Hepatic stellate cell (primary cell): Measurements from ENCODE around the gene IP6K3.

Experiments used
- DNase-seq: peaks from one replicate; pipeline ENCODE4 v3.0.0; 2011; ENCODE audit warnings: low spot score

Gene IP6K3

DNA sequence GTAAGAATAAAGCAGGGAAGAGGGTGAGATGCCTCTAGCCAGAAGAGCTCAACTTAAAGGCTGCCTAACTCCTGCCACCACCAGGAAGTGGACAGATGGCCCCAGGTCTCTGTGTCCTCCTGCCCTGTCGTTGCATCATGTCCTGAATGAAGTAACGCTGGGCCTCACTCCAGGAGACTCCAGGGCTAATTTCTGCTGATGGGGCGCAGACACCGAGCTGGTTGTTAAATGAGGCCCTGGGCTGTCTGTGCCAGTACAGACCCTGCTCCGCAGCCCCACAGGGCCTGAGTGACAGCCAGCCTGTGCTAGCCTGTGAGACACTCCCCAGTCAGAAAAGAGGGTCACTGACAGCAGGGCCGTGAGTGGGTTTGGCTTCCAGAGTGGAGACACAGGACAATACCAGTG is 6.5 kb downstream of the IP6K3 start:
- DNase-seq = no peak

DNA sequence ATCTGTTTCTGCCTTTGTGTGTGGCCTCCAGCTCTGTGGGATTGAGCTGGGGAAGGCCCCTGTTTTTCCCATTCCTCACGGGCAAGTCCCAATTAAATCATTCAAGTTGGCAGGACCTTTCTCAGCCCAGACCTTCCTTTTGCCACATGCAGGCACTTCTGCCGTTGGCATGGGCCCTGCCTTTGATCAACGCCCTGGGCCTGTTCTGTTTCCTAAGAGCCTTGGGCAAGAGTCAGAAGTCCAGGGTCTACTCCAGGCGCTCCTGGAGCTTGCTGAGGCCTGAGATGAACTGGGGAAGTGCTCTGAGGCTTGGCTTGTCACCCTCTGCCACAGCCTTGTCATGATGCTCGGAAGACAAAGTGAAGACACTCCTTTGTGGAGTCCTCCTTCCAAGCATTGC is 7.1 kb downstream of the IP6K3 start:
- DNase-seq = no peak

DNA sequence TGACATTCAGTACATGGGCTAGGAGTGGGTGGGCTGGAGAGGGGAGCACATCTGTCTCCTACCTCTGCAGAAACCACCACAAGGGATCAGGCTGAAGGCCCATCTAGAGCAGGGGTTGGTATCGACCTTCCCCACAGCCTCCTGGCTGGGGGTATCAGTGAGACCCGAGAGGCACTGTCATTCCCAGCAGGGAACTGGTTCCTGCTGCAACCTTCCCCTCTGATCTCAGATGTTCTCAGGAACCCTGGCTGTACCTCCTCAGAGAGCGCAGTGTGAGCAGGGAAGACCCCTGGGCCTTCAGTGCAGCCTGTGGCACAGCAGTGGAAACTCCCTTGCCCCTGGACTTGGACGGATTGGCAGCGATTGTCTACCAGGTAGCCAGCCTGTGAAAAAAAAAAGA is 7.8 kb downstream of the IP6K3 start:
- DNase-seq = no peak

DNA sequence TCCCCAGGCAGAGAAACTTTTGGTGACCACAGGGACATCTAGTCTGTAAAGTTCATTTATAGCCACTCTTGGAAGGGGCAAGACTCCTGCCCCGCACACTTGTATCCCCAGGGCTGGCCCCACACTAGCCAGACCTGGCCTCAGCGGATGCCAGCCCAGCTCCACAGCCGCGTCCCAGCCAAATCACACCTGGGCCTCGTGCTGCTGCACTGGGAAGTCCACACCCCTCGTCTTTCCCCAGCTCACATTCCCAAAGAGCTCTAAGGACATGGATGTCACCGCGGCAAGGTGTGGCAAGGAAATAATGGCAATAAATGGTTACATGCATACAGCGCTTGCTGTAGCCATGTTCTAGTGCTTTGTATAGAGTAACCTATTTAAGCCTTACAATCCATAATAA is 8.6 kb downstream of the IP6K3 start:
- no peak for DNase-seq

DNA sequence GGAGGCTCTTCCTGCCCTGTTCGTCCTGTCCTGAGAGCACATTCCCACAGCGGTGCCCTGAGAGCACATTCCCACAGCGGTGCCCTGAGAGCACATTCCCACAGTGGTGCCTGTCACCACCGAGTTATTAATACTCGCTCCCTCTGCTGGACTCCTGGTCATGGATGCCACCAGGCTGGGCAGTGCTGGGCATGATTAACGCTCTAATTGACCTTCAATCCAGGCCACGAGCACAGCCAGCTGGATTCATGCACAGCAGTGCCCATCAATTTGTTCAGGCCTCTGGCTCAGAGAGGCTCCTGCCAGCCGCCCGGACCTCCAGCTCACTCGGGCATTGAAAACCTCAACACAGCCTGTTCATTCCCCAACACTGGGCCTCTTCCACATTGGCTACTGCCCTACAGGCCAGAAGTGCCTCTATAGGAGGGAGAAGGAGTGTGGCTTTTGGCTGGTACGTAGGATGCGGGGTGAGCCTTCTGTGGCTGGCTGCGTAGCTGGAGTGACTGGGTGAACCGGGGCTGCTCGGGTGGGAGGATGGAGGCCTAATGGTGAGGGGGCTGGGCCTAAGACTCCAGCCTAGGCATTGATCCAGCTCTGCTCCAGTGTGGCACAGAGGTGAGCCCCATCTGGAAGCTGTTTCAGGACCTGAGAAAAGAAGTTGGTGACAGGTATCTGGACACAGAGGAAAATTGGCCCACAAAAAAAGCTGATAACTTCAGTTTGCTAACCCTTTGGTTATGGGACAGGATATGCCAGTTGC is 9.3 kb downstream of the IP6K3 start:
- DNase-seq = no peak

DNA sequence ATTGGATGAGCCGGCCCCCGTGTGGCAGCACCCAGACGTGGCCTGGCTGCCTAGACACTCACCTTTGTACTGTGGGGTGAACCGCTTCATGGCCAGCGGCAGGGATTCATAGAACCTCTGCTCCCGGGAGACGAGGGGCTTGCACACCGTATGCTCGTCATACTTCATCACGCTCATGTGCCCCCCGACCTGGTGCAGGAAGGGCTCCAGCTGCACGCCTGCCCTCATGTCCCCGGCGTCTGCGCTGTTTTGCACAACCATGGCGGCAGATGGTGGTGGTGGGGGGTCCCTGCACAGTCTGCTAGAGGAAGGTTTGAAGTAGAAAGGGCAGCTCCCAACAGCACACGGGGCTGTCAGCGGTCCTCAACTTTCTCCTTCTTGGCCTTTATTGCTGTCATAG is 11.5 kb downstream of the IP6K3 start:
- no peak for DNase-seq

DNA sequence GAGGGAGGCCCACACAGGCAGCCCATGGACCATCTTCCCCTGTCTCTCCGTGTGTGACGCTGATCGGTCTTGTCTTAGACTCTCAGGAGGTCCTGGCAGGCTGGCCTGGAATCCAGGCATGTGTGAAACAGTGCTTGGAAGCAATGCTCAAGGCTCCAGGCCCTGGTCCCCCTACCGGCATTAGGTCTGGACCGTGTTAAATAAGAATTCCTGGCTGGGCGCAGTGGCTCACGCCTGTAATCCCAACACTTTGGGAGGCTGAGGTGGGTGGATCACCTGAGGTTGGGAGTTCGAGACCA is 13.0 kb downstream of the IP6K3 start:
- no peak for DNase-seq

DNA sequence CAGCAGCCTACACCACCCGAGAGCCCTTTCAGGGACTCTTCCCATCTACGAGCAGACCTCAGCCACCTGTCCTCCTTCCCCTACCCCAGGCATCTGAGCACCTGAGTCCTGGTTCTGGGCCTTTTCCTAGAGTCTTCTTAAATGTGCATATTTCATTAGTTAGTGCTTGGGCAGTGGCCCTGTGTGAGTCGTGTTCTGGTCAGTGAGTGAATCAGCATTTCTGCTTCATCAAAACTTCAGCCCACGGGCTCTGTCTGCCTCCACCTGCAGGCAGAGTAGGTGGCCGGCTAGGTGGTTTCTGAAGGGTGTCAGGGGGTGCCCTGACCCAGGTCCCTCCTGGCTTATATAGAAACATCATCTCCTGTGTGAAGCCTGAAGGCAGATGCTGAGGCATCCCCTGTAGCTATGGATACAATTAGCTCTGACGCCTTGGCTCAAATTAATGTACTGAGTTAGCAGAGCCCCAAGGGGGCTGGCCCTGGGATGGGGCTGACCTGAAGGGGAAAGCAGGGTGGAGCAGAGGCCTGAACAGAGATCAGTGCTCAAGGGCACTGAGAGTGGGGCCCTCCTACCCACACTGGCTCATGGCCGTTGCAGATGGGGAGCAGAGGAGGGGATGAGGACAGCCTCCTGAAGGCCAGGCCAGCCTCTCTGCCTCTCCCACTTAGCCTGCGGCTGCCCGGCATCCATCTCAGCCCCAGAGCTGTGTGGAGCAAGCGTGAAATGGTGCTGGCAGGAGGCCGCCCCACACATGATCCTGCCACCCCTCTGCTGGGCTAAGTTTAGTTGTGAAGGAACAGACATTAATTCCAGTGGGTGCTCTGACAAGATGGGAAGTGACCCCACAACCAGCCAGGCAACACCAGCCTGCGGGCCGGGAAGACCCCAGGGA is 13.6 kb downstream of the IP6K3 start:
- DNase-seq = no peak

DNA sequence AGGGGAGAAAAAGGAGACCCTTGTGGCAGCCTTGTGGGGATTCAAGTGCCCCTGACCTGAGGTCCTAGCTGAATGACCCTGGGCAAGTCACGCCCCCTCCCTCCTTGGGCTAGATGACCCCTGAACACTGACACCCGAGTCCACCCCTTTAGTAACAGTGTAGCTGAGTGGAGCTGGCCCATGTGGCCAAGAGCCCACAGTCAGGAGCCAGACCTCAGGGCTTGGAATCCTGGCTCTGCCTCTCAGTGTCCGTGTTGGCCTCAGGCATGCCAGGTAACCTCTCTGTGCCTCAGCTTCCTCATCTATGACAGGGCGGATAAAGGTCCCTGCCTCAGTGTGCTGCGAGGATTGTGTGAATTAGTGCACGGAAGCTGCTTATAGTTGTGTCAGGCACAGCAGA is 14.3 kb downstream of the IP6K3 start:
- DNase-seq = no peak

DNA sequence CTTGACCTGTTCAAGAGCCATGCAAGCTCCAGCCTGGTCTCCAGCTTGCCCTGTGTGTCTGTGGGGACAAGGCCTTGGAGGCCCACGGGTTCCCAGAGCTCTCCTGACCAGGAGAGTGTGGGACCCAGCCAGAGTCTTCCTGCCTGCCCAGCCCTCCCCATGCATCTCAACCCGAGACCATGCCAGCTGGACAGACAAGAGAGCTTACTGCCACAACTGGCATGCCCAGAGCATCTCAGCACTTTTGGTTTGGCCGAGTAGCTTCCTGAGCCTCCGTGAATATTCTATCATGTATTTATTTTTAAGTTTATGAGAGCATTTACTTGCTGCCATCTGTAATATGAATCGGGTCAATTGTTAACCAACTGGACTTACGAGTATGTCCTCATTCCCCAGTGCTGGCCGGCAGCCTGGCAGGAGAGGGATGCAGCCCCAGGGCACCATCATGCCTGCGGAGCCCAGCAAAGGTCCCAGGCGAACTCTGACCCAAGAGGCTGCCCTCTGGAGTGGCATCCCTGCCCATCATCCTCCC is 14.9 kb downstream of the IP6K3 start:
- no peak for DNase-seq

DNA sequence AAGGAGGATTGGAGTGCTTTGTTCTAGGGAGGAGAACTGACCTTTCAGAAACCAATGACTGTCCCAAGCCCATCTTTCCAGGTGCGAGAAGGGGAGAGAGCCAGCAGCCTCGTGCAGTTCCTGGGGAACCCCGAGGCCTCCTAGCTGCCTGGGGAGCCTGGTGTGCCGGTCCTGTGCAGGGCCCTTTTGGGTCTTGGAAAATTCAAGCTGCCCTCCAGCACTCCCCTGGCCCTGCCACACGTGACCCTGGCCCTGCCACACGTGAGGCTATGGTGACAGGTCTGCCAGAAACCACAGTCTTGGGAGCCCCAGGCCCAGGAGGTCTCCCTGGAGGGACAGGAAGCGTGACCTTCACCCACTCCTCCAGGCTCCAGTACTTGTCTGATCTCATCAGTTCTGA is 15.7 kb downstream of the IP6K3 start:
- DNase-seq = no peak

DNA sequence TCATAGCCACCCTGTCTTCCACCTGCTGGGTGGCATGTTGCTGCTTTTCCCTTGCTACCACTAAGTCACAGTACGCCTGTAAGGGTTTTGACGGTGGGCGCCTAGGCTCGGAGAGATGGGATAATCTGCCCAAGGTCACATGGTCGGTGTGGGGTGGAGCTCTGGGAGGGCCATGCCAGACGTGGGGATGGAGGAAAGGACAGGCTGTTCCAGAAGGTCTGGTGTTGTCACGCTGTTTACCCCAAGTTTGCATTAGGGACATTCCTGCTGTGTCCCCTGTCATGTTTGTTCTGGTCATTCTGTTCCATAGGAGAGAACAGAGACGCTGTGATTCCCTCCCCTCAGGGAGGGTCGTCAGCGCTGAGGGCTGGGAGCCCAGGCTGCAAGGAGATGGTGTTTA is 16.1 kb downstream of the IP6K3 start:
- DNase-seq = no peak

DNA sequence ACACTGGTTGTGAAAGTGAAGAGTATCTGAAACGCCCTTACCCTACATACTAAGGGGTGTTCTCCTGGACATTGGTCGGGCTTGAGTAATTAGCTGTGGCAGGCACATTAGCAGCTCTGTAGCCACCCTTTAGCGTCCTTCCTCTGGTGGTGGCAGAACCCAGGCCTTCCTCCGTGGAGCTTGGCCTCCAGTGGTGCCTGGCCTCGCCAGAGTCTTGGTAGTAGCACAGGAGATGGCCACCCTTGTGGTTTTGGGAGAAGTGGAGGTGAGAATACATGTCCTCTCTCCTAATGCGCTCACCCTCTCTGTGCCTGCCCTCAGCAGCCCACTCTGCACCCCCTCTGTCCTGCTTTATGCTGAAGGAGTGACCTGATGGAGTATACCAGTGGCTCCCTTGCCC is 17.6 kb downstream of the IP6K3 start:
- no peak for DNase-seq

DNA sequence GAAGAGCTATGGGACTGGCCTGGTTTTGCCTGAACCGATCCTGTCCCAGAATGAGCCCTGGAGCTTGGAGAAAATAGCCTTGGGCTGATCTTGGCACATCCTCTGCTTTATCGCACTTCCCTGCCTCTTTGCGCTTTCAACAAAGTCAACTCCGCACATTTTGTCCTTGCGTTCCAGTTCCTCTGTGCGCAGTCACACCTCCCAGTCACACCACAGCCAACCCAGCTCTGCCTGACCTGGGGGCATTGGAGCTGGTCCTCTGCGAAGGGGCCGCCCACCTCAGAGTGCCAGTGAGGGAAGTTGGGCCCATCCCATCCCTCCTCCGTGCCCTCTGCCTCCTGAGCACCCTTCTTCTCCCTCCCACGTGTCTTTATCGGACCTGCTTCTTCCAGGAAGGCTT is 18.3 kb downstream of the IP6K3 start:
- no peak for DNase-seq

DNA sequence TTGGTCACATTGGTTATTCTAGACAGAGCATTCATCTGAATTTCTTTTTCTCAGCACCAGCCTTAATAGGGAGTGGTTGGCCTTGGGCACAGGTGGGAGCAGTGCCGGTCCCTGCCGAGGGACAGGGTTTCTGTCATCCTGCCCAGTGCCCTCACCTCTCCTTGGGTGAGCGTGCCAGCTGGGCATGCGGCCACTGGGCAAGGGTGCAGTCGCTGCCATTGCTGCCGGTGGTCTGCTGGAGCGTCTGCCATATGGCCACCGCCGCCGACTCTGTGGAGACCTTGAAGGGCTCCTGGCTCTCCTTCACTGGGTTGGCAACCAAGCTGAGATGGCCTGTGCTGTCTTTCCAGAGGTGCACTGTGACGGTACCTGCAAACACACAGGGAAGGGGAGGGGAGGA is 18.8 kb downstream of the IP6K3 start:
- DNase-seq = no peak

DNA sequence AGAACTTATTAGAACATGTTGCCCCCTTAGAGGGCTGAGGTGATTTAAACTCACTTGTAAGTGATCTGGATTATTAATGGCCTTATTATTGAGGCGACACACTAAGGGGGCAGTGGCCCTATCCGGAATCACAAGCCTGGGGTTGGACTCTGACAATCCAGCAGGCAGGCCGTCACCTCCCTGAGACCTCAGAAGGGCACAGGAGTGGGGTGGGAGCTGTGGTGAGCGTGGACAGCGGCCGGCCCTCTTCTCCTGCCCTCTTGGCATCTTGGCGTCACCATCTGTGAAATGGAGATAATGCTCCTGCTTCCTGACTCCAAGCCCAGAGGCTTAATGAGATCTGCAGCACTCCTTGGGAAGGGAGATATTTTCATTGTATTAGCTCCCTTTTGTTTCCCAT is 19.6 kb downstream of the IP6K3 start:
- DNase-seq = no peak

DNA sequence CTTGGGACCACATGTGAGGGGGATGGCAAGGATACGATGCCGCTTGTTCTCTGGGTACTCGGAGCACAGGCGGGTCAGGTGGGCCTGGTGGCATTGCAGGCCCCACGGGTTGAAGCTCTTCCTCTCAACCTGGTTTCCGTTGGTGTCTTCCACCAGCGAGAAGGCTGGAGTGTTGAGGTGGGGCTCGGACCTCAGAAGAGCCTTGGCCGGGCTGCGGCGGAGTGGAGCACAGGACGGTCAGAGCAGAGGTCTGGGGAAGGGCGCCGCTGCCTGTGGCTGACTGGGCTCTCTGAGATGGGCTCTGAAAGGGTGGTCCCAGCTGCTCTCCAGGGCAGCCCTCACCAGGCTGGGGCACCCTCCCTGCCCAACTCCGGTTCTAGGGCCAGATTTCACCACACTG is 20.0 kb downstream of the IP6K3 start:
- no peak for DNase-seq

DNA sequence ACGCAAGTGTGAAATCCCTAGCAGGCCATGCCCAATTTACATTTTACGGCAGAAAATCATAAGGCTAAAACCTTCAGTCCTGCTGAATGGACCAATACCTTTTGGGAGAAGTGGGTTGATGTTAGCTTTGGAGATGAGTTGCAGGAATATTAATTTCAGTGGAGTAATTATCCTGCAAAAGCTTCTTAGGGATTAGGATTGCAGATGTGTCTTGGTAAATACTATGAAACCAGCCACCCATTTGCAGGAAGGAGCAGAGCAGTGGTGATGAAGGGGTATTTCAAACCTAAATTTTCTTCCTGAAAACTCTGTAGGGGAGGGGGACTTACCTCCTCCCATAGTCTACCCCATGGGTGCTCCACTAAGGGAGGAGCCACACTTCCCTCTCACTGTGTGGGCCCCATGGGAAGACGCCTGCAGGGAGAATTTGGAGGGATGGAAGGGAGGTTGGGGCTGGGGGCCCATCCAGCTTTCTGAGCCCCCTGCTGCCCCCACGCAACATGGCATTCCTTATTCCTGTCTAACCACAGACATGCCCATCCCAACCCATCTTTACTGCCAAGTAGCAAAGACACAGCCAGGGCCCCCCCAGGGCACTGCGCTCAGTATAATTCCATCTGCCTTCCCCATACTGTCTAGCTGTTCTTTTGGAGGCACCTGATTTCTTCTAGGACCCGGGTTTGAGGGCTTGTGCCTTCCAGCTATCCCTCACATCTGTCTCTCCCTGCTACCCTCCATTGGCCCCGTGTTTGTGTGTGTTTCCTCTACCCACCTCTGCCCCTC is 20.6 kb downstream of the IP6K3 start:
- no peak for DNase-seq

DNA sequence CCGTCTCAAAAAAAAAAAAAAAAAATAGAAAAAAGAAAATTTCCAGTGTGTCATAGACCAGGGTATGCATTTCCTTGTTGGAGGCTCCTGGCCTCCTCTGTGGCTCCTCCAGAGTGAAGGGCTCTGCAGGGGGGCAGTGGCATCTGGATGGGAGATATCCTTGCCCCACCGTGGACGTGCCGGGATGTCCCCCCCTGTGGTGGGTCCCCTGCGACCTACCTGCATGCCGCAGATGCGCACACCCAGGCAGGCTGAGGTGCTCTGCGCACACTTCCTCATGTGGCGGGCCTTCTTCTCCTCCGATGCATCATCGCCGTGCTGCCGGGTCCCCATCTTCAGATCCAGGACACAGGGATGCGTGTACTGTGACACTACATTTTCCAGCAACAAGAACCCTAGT is 21.5 kb downstream of the IP6K3 start:
- no peak for DNase-seq

DNA sequence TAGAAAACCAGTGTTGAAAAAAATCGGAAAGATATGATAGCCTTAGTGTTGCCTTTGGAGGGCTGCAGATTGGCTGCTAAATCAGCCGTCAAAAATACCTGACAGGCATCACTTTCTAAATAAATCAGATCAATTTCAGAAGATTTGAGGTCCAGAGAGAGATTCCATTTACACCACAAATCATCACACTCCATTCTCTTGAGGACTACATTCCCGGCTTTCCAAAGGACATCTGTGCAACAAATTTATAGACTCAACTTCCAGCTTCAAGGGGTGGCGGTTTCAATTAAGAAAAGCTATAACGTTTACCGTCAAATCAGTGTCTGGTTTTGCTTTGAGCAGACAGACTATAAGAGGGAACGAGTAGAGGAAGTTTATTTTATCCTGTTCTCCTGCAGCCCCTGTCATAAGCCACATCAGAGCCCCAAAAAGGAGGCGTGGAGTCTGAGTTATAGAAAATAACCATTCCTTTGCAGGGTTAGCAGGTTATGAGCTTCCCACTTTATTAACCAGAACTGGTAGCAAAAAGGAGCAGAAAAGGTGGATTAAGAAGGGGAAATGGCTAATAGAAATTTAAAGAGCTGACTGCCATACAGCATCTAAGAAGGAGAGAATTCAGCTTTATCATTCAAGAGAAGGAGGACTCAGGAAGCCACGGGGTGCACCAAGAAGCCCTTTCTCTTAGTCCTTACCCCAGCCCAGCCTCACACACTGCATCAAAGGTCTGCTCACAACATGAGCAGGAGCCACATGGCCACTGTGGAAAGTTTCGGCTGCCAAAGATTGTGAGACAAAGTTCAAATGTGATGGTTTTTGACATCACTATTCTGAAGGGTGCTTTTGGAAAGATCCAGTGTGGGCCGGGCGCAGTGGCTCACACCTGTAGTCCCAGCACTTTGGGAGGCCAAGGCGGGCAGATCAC is 22.3 kb downstream of the IP6K3 start:
- no peak for DNase-seq

DNA sequence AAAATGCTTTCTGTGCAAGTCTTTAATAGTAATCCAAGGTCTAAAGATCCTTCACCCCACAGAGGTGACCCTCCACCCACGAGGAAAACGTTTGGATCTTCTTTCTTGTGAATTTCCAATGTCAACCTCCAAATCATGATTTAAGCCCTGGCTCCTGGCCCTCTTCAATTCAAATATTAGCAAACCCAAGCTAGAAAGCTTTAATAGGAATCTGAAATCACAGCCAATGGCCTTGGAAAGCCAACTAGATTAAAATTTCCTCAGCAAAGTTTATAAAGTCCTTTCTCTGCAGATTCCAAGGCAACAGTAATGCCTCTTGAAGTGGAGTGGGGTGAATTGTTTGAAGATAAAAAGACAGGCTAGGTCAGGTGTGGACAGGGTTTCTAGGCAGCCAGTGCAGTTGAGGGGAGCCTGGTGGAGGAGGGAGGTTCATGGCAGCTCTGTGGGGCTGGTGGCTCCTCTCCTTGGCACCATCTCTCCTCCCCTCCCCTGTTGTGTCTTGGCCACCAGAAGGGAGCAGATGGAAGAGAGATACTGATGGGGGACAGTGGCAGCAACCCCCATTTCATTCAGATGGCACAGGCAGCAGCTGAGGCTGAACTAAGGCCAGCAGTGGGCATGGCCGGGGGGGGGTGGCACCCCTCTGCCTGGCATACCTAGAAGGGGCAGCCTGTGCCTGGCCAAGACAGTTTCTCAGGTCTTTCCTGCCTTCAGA is 23.2 kb downstream of the IP6K3 start:
- DNase-seq = no peak
